Activated CD4-positive, CD25-positive, alpha-beta regulatory T cell (primary cell): ENCODE measurements around the gene ATXN10.

Experiments
- DNase-seq, 4 experiments: peaks; one replicate each; lab custom pipeline; 2025; lab: John Stamatoyannopoulos, UW

The ATXN10 gene

GRCh38 chr22:45878901-45879551 lies 207.4 kb downstream of the ATXN10 start:
- DNase-seq: no peak

GRCh38 chr22:45879552-45879949 lies 207.9 kb downstream of the ATXN10 start:
- DNase-seq: no peak

GRCh38 chr22:45880091-45880715 lies 208.6 kb downstream of the ATXN10 start:
- no peak for DNase-seq

GRCh38 chr22:45880716-45881523 lies 209.3 kb downstream of the ATXN10 start:
- DNase-seq: no peak

- no peak for DNase-seq
Observed at GRCh38 chr22:45881524-45881875, 209.9 kb downstream of the ATXN10 start.

GRCh38 chr22:45882881-45883810 lies 211.5 kb downstream of the ATXN10 start:
- DNase-seq: no peak

GRCh38 chr22:45883811-45884170 lies 212.2 kb downstream of the ATXN10 start:
- no peak for DNase-seq

GRCh38 chr22:45884201-45885062 lies 212.8 kb downstream of the ATXN10 start:
- no peak for DNase-seq

GRCh38 chr22:45885171-45885840 lies 213.7 kb downstream of the ATXN10 start:
- no peak for DNase-seq

- no peak for DNase-seq
Observed at GRCh38 chr22:45885941-45886395, 214.3 kb downstream of the ATXN10 start.

GRCh38 chr22:45886540-45886939 lies 214.9 kb downstream of the ATXN10 start:
- no peak for DNase-seq

GRCh38 chr22:45887202-45888131 lies 215.8 kb downstream of the ATXN10 start:
- DNase-seq: no peak

- no peak for DNase-seq
Observed at GRCh38 chr22:45888221-45889092, 216.8 kb downstream of the ATXN10 start.

GRCh38 chr22:45889093-45889538 lies 217.5 kb downstream of the ATXN10 start:
- DNase-seq: no peak

- no peak for DNase-seq
Observed at GRCh38 chr22:45889539-45890350, 218.1 kb downstream of the ATXN10 start.

- DNase-seq: no peak
Observed at GRCh38 chr22:45890351-45890635, 218.7 kb downstream of the ATXN10 start.

GRCh38 chr22:45891021-45891421 lies 219.4 kb downstream of the ATXN10 start:
- no peak for DNase-seq
